Measurements from ENCODE around the gene SH2D5.

DNA sequence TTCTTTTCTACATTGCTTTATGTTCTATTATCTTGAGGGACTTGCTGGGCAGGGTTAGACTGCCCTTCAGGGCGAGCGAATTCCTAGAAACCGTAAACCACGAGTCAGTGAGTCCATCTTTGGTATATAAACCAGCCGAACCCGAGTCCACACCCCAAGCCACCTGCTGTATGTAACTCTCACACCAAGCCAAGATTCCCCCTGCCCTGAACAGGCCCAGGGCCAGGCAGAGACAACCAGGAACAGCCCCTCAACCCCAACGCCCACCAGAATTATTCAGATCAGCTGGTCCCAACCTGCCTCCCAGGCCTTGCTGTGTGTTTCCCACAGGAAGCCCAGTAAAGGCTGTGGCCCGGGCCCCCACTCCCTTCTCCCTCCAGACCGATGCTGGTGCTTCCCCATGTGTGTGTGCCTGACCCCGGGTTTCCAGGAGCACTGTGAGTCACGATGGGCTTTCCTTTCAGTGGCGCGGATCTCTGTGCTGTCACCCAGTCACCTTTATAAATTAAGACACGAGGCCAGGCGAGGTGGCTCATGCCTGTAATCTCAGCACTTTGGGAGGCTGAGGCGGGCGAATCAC lies 31.8 kb downstream of the SH2D5 start:
- TF ChIP-seq ZNF70 (CRISPR knock-in tag; IDR thresholded peaks at IDR 0.05): no peak
- TF ChIP-seq TCF4 (CRISPR knock-in tag; IDR thresholded peaks at IDR 0.05; ENCODE audit: borderline replicate concordance): no peak
- TF ChIP-seq BACH2 (CRISPR knock-in tag; IDR thresholded peaks at IDR 0.05; ENCODE audit: borderline replicate concordance): no peak
- TF ChIP-seq, protein P1, sequence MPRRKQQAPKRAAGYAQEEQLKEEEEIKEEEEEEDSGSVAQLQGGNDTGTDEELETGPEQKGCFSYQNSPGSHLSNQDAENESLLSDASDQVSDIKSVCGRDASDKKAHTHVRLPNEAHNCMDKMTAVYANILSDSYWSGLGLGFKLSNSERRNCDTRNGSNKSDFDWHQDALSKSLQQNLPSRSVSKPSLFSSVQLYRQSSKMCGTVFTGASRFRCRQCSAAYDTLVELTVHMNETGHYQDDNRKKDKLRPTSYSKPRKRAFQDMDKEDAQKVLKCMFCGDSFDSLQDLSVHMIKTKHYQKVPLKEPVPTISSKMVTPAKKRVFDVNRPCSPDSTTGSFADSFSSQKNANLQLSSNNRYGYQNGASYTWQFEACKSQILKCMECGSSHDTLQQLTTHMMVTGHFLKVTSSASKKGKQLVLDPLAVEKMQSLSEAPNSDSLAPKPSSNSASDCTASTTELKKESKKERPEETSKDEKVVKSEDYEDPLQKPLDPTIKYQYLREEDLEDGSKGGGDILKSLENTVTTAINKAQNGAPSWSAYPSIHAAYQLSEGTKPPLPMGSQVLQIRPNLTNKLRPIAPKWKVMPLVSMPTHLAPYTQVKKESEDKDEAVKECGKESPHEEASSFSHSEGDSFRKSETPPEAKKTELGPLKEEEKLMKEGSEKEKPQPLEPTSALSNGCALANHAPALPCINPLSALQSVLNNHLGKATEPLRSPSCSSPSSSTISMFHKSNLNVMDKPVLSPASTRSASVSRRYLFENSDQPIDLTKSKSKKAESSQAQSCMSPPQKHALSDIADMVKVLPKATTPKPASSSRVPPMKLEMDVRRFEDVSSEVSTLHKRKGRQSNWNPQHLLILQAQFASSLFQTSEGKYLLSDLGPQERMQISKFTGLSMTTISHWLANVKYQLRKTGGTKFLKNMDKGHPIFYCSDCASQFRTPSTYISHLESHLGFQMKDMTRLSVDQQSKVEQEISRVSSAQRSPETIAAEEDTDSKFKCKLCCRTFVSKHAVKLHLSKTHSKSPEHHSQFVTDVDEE (CRISPR knock-in tag; IDR thresholded peaks at IDR 0.05): no peak
- TF ChIP-seq ZC3H10 (CRISPR knock-in tag; IDR thresholded peaks at IDR 0.05): no peak
- no peak for TF ChIP-seq ARNTL (CRISPR knock-in tag; IDR thresholded peaks at IDR 0.05; ENCODE audit: borderline replicate concordance, low read depth)
- TF ChIP-seq TOX (CRISPR knock-in tag; IDR thresholded peaks at IDR 0.05; ENCODE audit: borderline replicate concordance): no peak
- TF ChIP-seq, protein P2, sequence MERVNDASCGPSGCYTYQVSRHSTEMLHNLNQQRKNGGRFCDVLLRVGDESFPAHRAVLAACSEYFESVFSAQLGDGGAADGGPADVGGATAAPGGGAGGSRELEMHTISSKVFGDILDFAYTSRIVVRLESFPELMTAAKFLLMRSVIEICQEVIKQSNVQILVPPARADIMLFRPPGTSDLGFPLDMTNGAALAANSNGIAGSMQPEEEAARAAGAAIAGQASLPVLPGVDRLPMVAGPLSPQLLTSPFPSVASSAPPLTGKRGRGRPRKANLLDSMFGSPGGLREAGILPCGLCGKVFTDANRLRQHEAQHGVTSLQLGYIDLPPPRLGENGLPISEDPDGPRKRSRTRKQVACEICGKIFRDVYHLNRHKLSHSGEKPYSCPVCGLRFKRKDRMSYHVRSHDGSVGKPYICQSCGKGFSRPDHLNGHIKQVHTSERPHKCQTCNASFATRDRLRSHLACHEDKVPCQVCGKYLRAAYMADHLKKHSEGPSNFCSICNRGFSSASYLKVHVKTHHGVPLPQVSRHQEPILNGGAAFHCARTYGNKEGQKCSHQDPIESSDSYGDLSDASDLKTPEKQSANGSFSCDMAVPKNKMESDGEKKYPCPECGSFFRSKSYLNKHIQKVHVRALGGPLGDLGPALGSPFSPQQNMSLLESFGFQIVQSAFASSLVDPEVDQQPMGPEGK (CRISPR knock-in tag; IDR thresholded peaks at IDR 0.05; ENCODE audit: borderline replicate concordance): no peak
- TF ChIP-seq GLIS3 (CRISPR knock-in tag; IDR thresholded peaks at IDR 0.05): no peak
- no peak for TF ChIP-seq ISL1 (CRISPR knock-in tag; IDR thresholded peaks at IDR 0.05)
- no peak for TF ChIP-seq OSR1 (CRISPR knock-in tag; IDR thresholded peaks at IDR 0.05)
- no peak for TF ChIP-seq ZFP3 (CRISPR knock-in tag; IDR thresholded peaks at IDR 0.05)
